Activated T-helper 1 cell treated with anti-CD3 and anti-CD28 coated beads, Interleukin-2, amount 50 U/mL, for 16 hours (primary cell): Measurements from ENCODE around the gene MAN2C1.

Experiments
- DNase-seq, 2 donors: peaks; one replicate each; pipeline ENCODE4 v3.0.0-alpha.2; 2020; ENCODE audit warnings: low read depth in 1 of 2, low spot score in 1 of 2

Gene MAN2C1

GRCh38 chr15:75309711-75310110 lies 58.7 kb downstream of the MAN2C1 start:
- no peak for DNase-seq

GRCh38 chr15:75307778-75308390 lies 60.5 kb downstream of the MAN2C1 start:
- no peak for DNase-seq

GRCh38 chr15:75306188-75306587 lies 62.2 kb downstream of the MAN2C1 start:
- no peak for DNase-seq
